K562 (cell line): ENCODE measurements around the gene MED13L. TPM values are rescaled to one million over a fixed set of nuclear protein-coding genes. Genes with fewer than 3 reads are reported as not detected.

Source experiments
- CREB3L1 ChIP-seq: fragments of 450-650 bp; IDR thresholded peaks from 2 replicates; pipeline ENCODE4 v1.6.1; 2014; ENCODE audit warnings: low read depth, mild to moderate bottlenecking, moderate library complexity, borderline replicate concordance
- ETS2 ChIP-seq: IDR thresholded peaks from 2 replicates; pipeline ENCODE4 v1.6.1; 2016; ENCODE audit warnings: borderline replicate concordance, missing genetic modification characterization, mild to moderate bottlenecking, moderate library complexity, missing compliant biosample characterization; ENCODE audit not compliant: poor library complexity, severe bottlenecking
- KDM2B ChIP-seq: fragments of 250-450 bp; sonication (Bioruptor Pico); IDR thresholded peaks from 2 replicates; pipeline ENCODE4 v1.8.0; 2021; ENCODE audit warnings: mild to moderate bottlenecking, moderate library complexity
- MCM2 ChIP-seq: fragments of 450-650 bp; IDR thresholded peaks from 2 replicates; pipeline ENCODE4 v1.6.1; 2017; ENCODE audit warnings: low read depth, mild to moderate bottlenecking
- MITF ChIP-seq: IDR thresholded peaks from 2 replicates; pipeline ENCODE4 v1.6.1; 2014; ENCODE audit warnings: antibody characterized with exemption
- NFATC3 ChIP-seq: fragments of 450-650 bp; IDR thresholded peaks from 2 replicates; pipeline ENCODE4 v1.6.1; 2017; ENCODE audit warnings: mild to moderate bottlenecking
- SETDB1 ChIP-seq: IDR thresholded peaks from one replicate; pipeline ENCODE4 v1.6.1; 2012; ENCODE audit warnings: low read length, control low read depth, inconsistent platforms
- TEAD4 ChIP-seq, 2 experiments: sonication (generic) in 1 of 2; formaldehyde crosslinking in 1 of 2; IDR thresholded peaks; 2 replicates each; pipeline versions ENCODE4 v1.6.1 to v1.8.0; 2012 to 2022; ENCODE audit warnings: borderline replicate concordance in 1 of 2, inconsistent platforms in 1 of 2, low read length in 1 of 2, mild to moderate bottlenecking in 1 of 2, missing genetic modification reagents in 1 of 2
- WHSC1 ChIP-seq: IDR thresholded peaks from one replicate; pipeline ENCODE4 v1.6.1; 2012; ENCODE audit warnings: low read length, control low read depth, inconsistent platforms
- ZKSCAN3 ChIP-seq: fragments of 250-450 bp; sonication (Bioruptor Pico); IDR thresholded peaks from 2 replicates; pipeline ENCODE4 v1.4.0; 2020
- ZNF134 ChIP-seq: fragments of 250-450 bp; sonication (Bioruptor Pico); conservative IDR thresholded peaks from 2 replicates; pipeline ENCODE4 v1.4.0; 2020
- ZNF217 ChIP-seq: sonication (generic); formaldehyde crosslinking; IDR thresholded peaks from 2 replicates; pipeline ENCODE4 v1.8.0; 2022; ENCODE audit warnings: mild to moderate bottlenecking, missing genetic modification reagents
- ZNF224 ChIP-seq: sonication (generic); formaldehyde crosslinking; IDR thresholded peaks from 2 replicates; pipeline ENCODE4 v1.8.0; 2022; ENCODE audit warnings: mild to moderate bottlenecking, missing genetic modification reagents
- ZNF668 ChIP-seq: fragments of 250-450 bp; sonication (Bioruptor Pico); IDR thresholded peaks from 2 replicates; pipeline ENCODE4 v1.8.0; 2022; ENCODE audit warnings: mild to moderate bottlenecking, inconsistent platforms
- ZNF780A ChIP-seq: fragments of 250-450 bp; sonication (Bioruptor Pico); IDR thresholded peaks from 2 replicates; pipeline ENCODE4 v1.5.0; 2021; ENCODE audit warnings: mild to moderate bottlenecking
- polyA plus RNA-seq, 8 experiments: library from polyadenylated mRNA; depleted of rRNA in 4 of 8; stranded (reverse) in 5 of 8; unstranded in 3 of 8; fragments of >200 nt; fragmentation: Nextera tagmentation in 2 of 8; fragmentation: Illumina TruSeq in 1 of 8; extraction: Ambion mirVana in 2 of 8; extraction: Trizol in 1 of 8; gene quantifications; 2 replicates each; pipeline versions ENCODE4 v1.2.1 to v1.2.3, GENCODE V29; 2011 to 2014; ENCODE audit warnings: inconsistent platforms in 1 of 8, missing spikeins in 1 of 8
- total RNA-seq, 7 experiments: library from RNA; depleted of rRNA in 6 of 7; stranded (reverse); fragments of >200 nt in 6 of 7; fragmentation: Illumina TruSeq in 2 of 7; extraction: Trizol in 2 of 7; gene quantifications; 2 replicates each; pipeline versions ENCODE4 v1.2.1 to v1.2.3, GENCODE V29; 2011 to 2021; ENCODE audit warnings: low replicate concordance in 1 of 7
- TF ChIP-seq, protein P1 (sequence below): fragments of 250-450 bp; sonication (Bioruptor Pico); IDR thresholded peaks from 2 replicates; pipeline ENCODE4 v1.6.1; 2021; ENCODE audit warnings: mild to moderate bottlenecking
- TF ChIP-seq, protein P2 (sequence below): fragments of 450-650 bp; formaldehyde crosslinking; conservative IDR thresholded peaks from 2 replicates; pipeline ENCODE4 v1.4.0; 2022; ENCODE audit warnings: mild to moderate bottlenecking, missing genetic modification characterization
- TF ChIP-seq, protein P3 (sequence below): IDR thresholded peaks from 3 replicates; pipeline ENCODE4 v1.6.1; 2011; ENCODE audit warnings: borderline replicate concordance, mild to moderate bottlenecking; ENCODE audit not compliant: insufficient read length, insufficient read depth
- TF ChIP-seq, protein P4 (sequence below): sonication (generic); IDR thresholded peaks from 2 replicates; pipeline ENCODE4 v1.6.1; 2016

MED13L gene
- total and polyA plus RNA-seq, 9 of the 15 experiments (the other 6 are each of a cell fraction or from before 2014, with no cell fraction given) = 13.4 to 90.3 (median 36.9) TPM

- TF ChIP-seq SETDB1 (no peak), ZNF134 (CRISPR knock-in tag) (peak; percentile 77), ZNF780A (CRISPR knock-in tag) (no peak), NFATC3 (no peak), MITF (no peak), MCM2 (no peak), ZNF217 (CRISPR knock-in tag) (no peak), WHSC1 (no peak), TEAD4 (IDR thresholded peaks at IDR 0.05; ENCODE audit: low read length) (no peak; the same call in 1 of the 2 replicates), TEAD4 (CRISPR knock-in tag; IDR thresholded peaks at IDR 0.05; ENCODE audit: borderline replicate concordance) (no peak), CREB3L1 (no peak), ZNF224 (CRISPR knock-in tag) (no peak), ZKSCAN3 (no peak), ETS2 (tag) (no peak), KDM2B (CRISPR knock-in tag) (no peak), ZNF668 (CRISPR knock-in tag) (no peak)
- TF ChIP-seq, protein P1, sequence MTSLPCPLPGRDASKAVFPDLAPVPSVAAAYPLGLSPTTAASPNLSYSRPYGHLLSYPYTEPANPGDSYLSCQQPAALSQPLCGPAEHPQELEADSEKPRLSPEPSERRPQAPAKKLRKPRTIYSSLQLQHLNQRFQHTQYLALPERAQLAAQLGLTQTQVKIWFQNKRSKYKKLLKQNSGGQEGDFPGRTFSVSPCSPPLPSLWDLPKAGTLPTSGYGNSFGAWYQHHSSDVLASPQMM (CRISPR knock-in tag) = no peak
- TF ChIP-seq, protein P2, sequence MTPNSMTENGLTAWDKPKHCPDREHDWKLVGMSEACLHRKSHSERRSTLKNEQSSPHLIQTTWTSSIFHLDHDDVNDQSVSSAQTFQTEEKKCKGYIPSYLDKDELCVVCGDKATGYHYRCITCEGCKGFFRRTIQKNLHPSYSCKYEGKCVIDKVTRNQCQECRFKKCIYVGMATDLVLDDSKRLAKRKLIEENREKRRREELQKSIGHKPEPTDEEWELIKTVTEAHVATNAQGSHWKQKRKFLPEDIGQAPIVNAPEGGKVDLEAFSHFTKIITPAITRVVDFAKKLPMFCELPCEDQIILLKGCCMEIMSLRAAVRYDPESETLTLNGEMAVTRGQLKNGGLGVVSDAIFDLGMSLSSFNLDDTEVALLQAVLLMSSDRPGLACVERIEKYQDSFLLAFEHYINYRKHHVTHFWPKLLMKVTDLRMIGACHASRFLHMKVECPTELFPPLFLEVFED = no peak
- TF ChIP-seq, protein P3, sequence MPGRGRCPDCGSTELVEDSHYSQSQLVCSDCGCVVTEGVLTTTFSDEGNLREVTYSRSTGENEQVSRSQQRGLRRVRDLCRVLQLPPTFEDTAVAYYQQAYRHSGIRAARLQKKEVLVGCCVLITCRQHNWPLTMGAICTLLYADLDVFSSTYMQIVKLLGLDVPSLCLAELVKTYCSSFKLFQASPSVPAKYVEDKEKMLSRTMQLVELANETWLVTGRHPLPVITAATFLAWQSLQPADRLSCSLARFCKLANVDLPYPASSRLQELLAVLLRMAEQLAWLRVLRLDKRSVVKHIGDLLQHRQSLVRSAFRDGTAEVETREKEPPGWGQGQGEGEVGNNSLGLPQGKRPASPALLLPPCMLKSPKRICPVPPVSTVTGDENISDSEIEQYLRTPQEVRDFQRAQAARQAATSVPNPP = no peak
- TF ChIP-seq, protein P4, sequence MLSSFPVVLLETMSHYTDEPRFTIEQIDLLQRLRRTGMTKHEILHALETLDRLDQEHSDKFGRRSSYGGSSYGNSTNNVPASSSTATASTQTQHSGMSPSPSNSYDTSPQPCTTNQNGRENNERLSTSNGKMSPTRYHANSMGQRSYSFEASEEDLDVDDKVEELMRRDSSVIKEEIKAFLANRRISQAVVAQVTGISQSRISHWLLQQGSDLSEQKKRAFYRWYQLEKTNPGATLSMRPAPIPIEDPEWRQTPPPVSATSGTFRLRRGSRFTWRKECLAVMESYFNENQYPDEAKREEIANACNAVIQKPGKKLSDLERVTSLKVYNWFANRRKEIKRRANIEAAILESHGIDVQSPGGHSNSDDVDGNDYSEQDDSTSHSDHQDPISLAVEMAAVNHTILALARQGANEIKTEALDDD = peak; percentile 59; the same call in 1 of the 2 replicates
Observed at GRCh38 chr12:116282371-116283286, 5.1 kb upstream of the MED13L start (continued).
